GM21529 (cell line): ENCODE results near the gene TRMT1.

Experiments used
- ATAC-seq: cut with Tn5 transposase; IDR thresholded peaks from one replicate; pipeline ENCODE4 v1.9.1; 2021; ENCODE audit not compliant: unreplicated experiment

TRMT1 gene

GRCh38 chr19:13057147-13057572 lies 59.4 kb downstream of the TRMT1 start:
- ATAC-seq = no peak

GRCh38 chr19:13056052-13056660 lies 60.4 kb downstream of the TRMT1 start:
- no peak for ATAC-seq

- no peak for ATAC-seq
Observed at GRCh38 chr19:13055213-13056051, 61.1 kb downstream of the TRMT1 start.
